Stimulated activated CD4-positive, alpha-beta T cell treated with anti-CD3 and anti-CD28 coated beads, Interleukin-2, amount 100 ng/mL, for 24 hours (primary cell): ENCODE results near the gene RRP15.

Source experiments
- DNase-seq, 2 donors: peaks; one replicate each; pipeline ENCODE4 v3.0.0-alpha.2; 2020

The RRP15 gene

DNA sequence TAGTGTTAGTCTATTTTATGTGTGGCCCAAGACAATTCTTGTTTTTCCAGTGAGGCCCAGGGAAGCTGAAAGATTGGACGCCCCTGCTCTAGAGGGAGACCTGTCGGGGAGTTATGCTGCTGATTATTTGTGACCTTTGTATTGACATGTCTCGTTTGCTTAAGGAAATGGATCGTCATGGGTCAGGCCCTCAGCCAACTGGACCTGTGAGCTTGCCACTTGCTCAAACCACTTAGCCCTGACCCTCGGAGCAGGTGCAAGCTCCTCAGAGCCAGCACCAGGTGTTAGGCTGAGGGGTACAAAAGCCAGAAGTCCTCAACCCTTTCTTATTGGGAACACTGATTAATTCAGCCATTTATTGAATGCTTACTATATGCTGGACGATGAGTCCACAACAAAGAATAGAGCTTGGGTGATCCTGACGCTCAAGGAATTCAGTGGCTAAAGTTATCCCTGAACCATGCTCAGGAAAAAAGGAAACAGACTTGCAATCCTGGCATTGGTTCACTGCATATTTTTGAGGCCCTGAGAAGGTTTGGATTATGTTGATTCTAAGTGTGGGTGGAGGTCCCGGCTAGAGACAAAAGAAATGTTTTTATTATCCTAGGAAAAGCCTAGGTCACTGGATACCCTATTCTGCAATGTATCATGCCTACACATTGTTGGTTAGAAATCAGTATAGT lies 79.1 kb downstream of the RRP15 start:
- no peak for DNase-seq

DNA sequence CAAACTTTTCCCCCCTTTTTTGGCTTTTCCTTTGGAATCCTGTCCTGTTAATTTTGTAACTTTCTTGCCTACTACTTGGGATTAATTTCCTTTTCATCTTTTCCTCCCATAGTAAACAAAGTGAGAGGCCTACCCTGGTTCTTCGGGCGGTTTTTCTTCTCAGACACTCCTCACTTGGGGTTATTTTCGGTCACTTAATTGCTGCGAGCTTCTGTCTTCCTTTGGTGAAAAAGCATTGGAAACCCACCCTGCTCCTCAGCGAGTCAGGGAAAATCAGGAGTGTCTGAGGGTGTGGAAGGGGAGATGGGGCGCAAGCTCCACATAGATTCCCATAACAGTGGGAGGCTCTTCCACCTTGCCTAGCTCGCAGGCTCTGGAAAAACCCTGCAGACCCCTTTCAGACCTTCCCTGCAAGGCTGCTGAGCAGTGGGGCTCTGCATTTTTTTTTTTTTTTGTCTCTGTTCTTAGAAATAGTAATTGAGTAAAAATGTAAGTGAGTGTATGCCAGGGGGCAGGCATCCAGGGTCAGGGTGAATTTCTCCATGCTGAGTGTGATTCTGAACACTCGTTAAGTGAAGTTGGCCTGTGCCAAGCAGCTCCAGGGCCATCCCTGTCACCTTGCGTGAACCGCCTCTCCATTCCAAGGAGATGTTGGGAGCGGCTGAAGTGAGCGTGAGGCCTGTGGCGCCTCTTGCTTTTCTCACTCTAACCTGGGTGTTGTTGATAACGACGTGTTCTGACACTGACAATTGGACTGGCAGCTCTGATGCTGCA lies 80.3 kb downstream of the RRP15 start:
- no peak for DNase-seq

DNA sequence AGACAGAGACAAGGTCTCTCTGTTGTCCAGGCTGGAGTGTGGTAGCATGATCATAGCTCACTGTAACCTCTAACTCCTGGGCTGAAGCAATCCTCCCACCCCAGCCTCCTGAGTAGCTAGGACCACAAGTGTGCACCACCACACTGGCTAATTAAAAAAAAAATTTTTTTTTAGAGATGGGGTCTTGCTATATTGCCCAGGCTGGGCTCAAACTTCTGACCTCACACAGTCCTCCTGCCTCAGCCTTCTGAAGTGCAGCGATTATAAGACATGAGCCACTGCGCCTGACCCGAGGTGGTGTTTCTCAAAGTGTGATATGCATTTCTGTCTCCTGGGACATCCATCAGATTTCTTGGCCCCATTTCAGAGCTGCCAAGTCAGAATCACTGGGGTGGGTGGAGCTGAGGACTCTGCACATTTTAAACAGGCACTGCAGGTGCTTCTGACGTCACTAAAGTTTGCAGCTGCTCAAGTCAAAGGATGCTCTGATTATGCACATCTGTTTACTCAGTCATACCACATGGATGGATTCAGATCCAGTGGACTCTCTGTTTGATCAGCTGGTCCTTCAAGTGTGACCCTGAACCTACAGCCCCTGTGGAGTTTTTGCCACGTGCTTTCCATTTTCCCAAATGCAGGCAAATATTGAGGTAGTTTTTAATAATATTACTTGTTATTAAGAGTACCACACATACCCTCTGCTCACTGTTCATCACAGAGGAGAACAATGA lies 81.4 kb downstream of the RRP15 start:
- DNase-seq: no peak

DNA sequence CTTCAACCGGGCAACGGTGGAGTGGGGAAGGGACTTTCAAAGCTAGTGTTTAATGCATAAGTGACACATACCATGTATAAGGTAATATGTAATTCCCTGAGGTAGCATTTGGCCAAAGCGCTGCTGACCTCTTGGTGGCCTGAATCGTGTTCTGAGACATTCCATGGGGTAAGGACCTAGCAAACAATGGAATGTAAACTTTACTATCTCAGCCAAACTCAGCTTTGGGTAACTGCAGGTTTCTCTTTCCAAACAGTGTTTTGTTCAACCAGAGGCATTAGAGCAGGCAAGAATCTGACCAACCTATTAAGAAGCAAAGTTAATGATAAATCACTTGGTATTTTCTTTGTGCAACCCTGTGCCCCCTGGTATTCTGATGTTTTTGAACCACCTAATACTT lies 82.0 kb downstream of the RRP15 start:
- DNase-seq: no peak

DNA sequence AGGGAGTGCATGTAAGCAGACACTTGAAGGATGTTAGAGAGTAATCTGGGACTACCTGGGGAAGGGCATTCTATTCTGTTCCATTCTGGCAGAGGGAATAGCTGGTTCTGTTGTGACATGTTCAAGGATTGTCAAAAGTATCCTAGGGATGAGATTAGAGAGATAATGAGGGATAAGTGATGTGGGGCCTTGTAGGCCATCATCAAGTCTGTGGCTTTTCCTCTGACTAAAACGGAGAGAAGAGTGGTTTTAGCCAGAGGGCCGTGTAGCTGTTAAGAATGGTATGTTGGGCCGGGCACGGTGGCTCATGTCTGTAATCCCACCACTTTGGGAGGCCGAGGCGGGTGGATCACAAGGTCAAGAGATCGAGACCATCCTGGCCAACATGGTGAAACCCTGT lies 83.6 kb downstream of the RRP15 start:
- DNase-seq: no peak

DNA sequence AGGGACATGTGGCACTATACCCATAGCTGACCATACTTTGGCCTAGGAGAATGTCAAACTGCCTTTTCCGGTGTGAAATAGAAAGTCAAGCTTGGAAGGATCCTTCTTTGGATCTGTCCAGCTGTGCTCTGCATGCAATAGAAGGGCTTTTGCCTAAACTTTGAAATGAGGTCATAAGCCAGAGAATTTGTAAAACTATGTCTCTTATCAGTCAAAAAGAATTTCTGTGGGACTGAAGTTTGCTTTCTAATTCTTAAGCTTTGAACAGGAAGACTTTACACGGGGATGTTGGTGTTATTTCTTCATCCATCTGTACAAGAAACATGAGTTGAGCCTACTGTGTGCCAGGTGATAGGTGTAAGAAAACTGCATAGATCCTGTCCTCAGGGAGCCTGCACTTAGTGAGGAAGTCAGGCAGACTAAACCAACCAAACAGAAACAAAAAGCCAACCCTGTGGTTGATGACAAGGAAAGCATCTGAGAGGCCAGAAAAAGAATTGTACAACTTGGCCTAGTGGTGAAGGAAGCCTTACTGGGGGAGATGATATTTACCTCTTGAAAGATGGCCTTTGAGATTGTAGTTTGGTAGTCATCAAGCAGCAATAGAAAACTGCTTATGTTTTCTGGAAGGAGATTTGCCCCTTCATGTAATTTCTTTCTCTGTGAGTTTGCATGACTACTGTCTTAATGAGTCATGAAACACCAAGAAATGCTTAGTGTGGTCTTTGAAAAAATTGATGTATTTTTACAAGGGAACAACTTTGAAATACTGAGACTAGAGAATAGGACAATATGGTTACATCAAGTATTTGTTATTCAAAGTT lies 84.8 kb downstream of the RRP15 start:
- no peak for DNase-seq

DNA sequence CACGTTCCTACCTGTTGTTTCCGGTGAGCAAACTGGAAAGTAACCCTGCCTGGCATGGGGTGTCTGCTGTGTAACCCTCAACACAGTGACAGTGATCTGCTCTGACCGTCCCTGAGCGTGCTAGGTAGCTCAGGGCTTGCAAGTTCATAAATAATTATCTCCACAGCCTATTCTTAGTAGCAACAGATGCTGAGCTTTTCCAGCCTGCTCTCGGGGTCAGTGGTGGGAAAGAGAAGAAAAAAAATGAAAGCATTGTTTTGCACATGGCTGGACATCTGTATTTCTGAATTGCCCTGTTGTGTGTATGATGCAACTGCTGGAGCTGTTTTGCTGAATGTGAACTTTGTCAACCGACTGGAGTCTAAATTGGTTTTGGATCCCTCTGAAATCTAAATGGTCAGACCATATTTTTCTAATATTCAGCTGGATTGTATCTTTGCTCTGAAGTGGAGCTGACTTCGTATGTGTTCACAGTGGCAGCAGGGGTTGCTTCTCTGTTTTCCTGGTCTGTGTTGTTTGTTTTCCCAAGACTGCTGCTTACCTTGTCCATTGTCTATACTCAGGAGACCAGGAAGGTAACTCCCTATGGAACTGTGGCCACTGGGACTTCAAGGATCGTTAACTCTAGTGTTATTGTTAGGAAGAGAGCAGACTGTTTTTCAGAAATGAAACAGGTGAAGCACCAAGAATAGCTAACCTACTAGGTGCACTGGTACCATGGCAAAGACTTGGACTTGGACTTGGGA lies 87.0 kb downstream of the RRP15 start:
- no peak for DNase-seq

DNA sequence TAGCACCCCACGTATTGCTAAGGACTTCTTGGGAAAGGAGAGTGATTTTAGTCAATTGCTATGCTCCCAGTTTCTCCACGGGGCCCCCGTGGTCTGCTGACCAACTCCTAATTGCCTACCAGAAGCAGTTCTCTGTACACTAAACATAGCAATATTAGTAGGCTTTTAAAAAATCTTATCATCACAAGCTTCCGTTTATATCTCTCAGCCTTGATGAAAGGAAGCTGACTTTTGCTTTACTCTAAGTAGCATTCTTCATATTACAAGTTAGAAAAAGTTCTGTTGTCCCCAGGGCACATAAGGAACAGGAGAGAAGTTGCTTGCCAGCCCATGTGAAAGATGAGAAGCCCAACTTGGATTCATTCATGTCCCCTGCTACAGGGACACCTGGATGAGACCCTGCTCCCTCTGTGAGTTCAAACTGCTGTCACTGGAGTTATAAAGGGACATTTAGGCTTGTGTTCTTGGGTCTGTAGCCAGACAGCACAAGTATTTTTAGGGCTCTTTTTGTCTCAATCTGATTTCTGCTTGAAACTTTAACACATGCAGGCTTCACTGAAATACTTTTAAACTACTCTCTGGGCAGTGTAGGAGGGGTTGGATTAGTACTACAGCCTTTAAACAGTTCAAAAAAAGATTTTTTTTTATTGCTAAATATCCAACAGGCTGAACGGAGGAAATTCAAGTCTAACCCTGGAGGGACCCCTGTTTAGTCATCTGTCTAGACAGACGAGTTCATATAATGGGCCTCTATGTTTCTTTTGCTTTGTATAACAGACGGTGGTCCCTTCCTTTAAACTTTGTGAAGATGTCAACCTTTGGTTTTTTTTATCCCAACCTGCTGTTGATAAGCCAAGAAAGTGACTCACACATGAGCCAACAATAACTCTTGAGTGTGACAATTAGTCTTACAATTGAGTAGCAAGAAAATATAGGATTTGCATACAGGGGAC lies 89.6 kb downstream of the RRP15 start:
- no peak for DNase-seq

DNA sequence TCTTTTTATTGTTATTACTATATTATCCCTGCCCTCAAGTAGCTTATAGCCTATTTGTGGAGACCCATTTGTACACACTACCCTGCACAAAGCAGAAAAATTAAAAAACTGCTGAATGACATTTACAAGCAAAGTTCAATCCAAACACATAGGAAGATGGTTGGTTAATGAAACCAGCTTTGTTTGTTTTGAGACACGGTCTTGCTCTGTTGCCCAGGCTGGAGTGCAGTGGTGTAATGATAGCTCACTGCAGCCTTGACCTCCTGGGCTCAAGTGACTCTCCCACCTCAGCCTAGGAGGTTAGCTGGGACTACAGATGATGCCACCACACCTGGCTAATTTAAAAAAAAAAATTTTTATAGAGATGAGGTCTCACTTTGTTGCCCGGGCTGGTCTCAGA lies 91.6 kb downstream of the RRP15 start:
- DNase-seq: no peak

DNA sequence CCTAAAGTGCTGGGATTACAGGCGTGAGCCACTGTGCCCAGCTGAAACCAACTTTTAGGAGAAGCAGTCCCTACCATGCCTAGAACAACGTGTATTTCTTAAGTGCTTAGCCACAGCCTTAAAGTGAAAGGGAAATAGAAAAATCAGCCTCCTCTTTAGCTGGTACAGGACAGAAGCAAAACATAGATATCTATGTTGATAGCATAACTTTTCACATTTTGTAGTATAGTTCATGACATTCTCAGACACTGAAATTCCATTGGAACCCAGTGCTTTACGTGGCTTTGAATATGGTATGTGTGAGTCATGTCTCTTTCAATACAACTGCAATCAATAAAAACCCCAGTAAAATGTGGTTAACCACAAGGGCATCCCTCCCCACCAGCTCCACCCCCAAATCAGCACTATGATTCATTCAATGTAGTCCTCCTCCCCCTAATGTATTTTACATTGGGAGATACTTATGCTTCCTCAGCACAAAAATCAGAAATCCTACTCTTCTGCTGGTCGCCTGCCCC lies 92.1 kb downstream of the RRP15 start:
- DNase-seq: peak; percentile 64 to 71

DNA sequence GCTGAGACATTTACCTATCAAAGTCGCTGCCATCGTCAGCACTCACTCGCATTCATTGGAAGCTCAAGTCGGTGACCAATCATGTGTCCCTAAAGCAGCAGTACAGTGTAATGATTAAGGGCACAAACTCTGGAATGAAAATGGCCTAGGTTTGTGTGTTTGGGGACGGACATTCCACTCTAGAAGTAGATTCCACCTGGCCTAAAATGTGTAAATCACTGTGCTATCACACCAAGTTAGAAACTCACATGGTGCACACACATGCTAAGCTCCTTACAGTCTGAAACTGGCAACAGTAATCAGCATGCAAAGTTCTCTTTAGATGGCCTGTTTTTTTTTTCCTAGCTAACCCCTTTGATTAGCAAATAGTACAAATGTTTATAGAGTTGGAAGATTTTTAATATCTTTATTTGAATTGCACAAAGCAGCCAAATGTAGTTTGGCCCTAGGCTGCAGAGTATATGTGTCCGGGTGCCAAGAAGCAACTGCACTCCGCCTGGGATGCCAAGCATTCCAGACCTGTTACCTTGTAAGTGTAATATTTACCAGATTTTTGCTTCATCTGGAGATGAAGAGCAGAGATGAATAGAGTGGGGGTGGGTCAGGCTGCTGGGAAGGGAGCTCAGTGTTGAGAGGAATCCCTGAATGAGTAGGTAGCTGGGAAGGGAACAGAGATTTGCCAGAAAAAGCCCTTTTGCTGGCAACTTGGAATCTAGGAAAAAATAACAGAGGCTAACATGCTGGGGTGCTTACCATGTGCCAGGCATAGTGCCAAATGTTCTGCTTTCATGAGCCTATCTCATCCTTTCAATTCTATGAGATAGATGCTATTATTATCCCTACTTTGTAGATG lies 95.3 kb downstream of the RRP15 start:
- no peak for DNase-seq

DNA sequence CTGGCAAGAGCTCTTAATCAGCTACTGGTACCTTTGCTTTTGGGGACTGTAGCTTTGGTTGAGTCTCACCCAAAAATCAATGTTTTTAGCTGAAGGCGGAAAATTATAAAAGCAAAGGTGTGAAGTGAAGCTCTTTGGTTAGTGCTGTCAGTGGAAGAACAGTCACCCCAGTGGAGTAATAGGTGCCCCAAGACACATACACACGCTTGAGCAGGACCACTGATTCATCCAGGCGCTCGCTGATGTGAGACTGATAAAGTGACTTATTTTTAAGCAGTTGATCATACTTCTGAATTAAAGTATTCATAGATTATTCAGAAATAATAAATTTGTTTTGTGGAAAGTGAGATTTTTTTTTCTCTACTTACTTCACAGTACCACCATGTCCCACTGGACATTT lies 97.2 kb downstream of the RRP15 start:
- DNase-seq: no peak

DNA sequence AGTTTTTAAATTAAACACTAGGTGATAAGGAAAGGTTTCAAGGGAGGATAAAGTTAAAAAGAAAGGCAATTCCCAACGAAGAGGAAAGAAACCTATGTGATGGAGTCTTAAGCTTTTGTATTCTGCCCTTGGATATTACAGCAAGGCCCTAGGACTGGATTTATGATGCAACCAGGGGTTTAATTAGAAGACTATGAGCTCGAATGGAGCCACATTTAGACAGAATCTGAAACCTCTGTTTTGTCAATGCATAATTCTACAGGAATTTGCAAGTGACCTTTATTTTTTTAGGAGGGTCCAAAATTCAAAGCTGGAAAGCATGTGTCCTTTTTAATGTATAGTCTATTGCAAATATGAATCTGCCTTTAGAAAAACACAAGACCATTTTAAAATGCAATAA lies 98.0 kb downstream of the RRP15 start:
- DNase-seq: no peak

DNA sequence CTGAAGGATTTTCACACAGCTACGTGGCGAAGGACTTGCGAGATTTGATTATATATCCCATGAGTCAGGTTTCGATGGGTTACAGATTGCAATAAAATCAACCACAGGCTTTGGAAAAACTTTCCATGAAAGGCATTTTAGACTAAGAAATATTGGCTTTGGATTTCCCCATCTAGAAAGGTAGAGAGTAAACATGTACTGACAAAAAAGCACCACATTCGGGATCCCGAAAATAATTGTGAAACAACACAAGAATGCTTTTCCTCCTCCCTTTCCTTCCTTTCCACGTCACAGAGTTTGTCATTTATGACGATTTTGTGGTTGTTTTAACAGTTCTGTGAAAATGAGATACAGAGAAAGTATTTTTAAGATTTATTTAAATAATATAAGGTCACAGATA lies 98.6 kb downstream of the RRP15 start:
- DNase-seq: no peak

DNA sequence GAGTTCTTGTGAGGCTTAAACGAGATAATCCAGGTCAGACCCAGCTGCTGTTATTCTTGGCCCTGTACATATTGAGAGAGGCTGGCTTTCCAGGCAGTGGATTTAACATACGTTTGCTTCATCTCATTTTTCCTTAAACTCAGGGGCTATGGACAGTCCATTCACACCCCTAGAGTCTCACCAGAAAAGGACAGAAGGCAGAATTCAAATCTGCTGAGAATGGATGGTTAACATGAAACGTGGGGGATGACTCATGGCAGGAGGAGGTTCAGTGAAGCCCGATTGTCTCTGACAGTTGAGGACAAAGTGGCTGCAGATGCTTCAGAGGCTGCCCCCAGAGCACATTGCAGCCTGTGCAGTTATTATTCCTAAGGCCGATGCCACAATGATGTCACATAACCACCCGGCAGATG lies 99.5 kb downstream of the RRP15 start:
- DNase-seq: no peak
